COR-L47 (cell line): ENCODE measurements around the gene HMCN1.

Source experiments
- DNase-seq: peaks from one replicate; lab custom pipeline; 2025; lab: John Stamatoyannopoulos, UW

HMCN1 gene

DNA sequence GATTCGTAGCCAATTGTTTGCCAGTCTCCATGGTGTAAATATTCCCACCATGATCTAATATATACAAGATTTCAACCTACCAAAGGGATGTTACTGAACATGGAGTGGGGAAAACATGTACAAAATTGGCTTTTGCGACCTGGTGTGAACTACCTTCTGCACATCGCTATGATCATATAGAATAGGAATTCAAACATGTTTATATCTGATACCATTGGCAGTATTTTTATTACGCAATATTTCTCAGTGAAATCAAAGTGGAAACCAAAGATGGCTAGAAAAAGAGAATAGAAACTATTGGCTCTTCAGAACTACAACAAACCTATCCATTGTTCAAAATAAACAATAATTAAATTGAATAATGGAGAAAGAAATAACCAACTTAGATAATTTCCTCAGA, 355.7 kb downstream of the HMCN1 start:
- no peak for DNase-seq

DNA sequence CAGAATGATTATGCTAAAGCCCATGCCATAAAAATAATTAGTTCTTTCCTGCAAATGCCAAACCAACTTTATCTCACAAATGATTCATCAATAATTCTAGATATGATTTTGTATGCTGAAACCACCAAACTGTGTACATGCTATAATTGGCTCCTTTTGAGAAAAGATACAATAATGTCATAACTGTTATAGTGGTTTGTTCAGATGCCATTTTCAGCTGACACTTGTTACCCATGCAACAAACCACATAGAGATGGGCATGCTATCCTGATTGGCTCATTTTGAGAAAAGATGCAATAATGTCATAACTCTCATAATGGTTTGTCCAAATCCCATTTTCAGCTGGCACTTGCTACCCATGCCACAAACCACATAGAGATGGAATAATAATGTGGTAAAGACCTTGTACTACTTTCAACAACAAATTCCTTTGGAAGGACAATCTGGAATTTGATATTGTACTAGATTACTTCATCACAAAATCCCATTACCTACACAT, 357.1 kb downstream of the HMCN1 start:
- DNase-seq, result no peak

DNA sequence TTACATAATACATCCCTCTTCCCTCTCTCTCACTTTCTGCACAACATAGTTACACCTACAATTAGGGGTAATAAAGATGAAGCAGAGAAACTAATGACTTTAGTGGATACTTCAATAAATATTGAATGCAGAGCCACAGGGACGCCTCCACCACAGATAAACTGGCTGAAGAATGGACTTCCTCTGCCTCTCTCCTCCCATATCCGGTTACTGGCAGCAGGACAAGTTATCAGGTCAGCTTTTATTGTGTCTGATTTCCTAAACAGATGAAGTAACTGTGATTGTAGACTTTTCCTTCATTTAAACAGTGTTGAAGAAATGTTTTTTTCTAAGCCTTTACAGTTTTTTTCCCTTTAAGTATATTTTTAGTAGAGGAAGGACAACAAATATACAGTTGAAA, 359.2 kb downstream of the HMCN1 start:
- DNase-seq, result no peak

DNA sequence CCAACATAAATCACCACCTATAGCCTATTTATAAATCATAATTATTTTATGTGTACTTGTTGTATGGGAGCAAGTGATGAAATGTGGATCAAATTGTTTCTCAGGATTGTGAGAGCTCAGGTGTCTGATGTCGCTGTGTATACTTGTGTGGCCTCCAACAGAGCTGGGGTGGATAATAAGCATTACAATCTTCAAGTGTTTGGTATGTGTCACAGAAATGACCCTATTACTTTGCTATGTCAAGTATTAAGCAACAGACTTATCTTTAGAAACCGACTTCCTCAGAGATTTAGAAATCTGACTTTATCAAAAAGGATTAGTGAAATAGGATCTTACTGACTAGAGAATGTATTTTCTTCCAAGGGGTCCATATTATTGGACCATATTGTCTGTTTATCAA, 360.0 kb downstream of the HMCN1 start:
- DNase-seq, result no peak

DNA sequence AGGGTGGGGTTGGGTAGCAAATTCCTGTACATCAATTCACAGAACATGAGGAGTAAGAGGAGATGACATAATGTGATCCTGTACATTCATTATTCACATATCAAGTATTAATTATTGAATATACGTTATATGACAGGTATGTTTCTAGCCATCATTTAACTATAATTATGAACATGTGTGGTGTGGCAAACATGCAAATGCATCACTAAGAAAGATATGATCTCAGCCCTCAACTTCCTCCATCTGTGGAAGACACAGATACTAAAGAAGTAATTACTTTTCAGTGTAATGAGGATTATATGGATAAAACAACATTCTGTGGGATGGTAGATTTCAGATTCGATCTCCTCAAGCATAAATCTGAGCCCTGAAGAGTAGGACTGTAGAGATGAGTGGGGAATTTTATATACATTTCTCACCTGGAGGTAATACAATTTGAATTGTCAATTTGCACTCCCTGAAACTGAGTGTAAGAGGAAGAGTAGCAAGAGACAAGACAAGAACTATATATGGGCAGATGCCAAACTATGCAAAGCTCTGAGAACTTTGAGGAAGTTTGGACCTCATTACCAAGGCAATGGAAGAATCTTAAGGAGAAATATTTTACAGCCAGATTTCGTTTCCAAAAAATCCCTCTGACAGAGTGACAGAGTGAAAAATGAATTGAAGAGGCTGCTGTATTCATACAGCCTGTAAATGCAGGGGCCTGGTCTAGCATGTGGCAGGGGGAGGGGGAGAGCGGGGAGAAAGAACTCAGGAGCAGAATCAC, 365.3 kb downstream of the HMCN1 start:
- DNase-seq, result no peak

DNA sequence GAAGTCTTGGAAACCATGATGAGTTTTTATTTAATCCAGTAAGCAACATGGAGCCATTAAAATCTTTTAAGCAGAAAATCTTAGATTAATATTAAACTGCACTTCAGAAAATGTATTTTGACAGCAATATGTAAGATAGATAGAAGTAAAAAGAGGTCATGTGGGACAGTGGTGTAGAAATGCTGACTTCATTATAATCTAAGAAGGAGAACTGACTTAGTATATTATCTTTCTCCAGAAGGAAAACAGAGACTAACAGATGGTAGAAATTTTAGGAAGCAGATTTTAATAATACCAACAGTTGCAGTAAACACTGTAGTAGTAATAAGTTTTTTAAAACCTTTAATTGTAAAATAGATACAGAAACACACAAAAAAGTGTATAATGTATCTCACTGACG, 367.9 kb downstream of the HMCN1 start:
- DNase-seq, result no peak

DNA sequence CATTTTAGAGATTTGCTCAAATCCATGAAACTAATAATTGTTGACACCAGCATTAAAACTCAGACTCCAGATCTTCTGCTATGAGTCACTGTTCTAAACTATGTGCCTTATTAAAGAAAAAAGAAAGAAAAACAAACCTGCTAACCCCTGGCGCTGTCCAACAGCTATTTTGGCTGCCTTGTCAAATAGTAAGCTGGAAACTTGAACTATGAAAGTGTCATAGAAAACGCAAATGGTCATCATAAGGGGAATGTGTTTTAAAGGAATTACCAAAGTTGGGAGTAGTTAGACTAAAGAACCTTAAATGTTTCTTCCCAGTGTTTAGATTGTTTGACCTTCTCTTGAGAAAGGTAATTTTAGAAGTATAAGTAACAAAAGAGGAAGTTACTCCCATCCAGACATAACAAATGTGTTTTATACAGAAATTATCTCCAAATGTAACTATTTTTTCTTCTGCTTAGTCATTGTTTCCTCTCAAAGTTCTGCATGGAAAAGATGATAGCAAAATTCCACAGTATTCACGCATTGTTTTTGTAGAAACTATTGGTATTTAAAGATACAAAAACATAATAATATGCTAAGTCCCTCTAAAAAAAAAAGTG, 368.5 kb downstream of the HMCN1 start:
- no peak for DNase-seq

DNA sequence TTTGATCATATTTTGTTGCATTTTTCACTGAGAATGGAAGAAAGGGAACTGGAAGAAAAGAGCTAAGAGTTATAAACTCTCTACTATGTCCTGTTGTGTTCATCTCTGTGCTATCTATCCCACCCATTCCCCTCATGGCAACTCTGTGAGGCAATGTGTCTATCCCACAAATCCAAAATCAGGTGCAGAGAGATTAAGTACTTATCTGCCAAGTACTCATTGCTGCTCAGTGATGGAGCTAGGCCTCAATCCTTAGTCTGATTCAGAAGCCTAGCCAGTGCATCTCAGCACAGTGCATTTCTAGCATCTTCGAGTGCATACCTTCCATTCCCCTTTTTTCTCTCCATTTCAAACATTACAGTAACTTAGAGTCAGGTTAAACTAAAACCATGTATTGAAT, 370.3 kb downstream of the HMCN1 start:
- no peak for DNase-seq

DNA sequence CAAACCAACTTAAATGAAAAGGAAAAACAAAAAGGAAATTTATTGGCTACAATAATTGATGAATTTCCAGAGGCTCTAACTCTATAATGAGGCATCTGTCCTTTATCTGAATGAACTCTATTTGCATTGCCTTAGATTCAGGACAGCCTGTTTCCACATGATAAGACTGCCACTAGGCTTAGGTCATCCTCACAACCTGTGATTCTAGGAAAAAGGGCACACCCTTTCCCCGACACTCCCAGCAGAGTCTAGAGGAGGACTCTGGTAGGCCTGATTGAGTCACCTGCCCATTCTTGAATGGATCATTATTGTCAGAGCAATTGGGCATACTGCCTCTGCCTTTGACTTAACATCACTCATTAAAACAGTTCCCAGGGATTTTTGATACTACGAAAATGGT, 378.1 kb downstream of the HMCN1 start:
- no peak for DNase-seq

DNA sequence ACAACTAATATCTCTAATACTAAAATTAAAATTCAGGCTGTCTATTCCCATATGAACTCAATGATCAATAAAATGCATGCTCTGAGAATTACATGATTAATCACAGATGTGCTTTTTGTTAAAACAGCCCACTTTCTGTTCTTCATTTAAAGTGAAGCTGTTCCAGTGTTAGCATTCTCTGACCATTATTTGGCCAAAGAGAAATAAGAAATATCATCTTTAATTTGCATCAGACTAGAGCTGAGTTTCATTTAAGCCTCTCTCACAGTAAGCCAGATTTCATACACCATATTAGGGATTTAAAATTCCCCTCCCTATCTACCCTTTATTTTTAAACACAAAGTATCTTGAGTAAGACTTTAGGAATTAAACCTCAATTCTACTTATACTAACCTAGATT, 379.3 kb downstream of the HMCN1 start:
- no peak for DNase-seq

DNA sequence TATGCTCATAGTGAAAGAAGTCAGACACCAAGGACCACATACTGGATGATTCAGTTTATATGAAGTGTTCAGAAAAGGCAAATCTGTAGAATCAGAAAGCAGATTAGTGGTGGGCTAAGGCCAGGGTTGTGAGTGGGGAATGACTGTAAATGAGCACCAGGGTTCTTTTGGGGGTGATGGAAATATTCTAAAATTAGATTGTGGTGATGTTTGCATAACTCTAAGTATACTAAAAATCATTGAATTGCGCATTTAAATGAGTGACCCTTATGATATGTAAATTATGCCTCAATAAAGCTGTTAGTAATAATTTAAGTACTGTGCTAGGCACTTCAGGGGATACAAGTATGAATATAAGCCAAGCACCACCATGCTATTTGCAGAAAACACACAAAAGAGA, 384.5 kb downstream of the HMCN1 start:
- no peak for DNase-seq

DNA sequence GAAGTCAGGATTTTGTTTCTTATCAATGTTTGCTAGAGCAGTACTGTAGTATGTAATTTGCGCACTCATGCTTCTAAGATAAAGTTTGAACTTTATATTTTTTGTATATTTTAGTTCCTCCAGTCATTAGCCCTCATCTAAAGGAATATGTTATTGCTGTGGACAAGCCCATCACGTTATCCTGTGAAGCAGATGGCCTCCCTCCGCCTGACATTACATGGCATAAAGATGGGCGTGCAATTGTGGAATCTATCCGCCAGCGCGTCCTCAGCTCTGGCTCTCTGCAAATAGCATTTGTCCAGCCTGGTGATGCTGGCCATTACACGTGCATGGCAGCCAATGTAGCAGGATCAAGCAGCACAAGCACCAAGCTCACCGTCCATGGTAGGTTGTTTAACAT, 388.6 kb downstream of the HMCN1 start:
- no peak for DNase-seq

DNA sequence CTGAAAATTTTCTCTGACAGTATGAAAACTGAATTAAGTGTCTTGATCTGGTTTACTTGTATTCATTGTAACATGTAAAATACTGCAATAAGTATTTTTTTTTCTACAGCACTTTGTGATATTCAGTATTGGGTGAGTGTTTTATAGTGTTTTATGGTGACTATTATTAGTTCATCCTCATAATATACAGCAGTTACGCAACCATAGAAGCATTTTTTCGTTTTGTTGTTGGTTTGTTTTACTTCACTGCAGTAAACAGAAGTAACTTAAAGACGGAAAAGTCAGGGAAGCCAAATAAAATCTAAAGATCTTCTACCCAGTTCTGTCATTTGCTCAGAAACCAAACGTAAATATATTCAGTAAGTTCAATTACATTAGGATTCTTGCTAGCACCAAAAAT, 390.8 kb downstream of the HMCN1 start:
- no peak for DNase-seq

DNA sequence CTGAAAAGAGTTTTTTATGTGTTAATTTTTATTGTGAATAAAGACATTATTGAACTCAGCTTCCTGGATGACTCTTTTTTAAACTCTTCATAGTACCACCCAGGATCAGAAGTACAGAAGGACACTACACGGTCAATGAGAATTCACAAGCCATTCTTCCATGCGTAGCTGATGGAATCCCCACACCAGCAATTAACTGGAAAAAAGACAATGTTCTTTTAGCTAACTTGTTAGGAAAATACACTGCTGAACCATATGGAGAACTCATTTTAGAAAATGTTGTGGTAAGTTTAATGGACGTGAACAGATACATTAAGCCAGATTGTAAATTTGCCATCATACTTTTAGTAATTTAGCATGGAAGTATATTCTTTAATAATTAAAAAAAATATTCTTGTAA, 391.3 kb downstream of the HMCN1 start:
- no peak for DNase-seq

DNA sequence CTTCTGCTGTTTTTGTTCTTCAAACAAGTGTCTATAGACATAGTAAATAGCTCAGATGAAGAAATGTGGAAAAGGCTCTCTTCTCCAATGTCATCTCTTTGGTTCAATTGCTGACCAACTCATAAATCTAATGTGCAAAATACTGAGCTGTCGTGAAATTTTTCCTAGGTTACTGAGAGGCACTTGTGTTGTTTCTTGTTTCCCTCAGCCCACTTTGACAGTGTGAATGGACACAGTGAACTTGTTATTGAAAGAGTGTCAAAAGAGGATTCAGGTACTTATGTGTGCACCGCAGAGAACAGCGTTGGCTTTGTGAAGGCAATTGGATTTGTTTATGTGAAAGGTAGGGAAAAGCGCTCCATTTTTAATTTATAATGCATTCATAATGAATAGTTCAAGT, 395.6 kb downstream of the HMCN1 start:
- no peak for DNase-seq

DNA sequence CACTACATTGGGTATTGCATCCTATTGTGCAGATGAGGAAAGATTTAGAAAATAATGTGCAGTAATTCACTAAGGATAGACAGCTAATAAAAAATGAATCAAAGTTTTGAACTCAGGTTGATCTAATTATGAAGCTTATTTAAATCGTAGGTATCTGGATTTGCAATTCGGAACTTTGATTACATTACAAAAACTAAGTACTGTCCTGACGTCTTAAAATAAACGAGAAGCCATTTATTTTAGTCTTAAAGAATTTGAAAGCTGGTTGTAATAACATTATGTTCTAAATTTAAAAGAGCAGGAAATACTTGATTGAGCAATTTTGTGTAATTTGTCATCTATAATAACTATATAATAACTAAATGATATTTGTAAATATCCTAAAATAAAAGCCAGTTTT, 404.9 kb downstream of the HMCN1 start:
- DNase-seq, result no peak

DNA sequence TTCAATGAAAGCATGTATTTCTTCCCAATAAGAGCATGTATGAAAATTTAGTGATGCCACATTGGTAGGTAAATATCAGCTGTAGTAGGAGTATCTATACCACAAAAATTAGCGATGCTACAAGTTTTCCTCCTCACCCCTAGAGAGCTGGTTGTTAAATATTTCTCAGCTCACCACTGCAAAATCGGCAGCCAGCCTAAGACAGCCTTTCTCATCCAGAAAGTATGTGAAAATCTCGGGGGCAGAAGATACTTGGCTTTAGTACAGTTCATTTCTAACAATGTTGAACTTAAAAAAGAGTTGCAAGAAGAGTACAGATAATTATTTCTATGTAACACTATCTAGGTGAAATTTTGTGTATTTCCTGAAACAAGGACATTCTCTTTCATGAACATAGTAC, 405.5 kb downstream of the HMCN1 start:
- no peak for DNase-seq

DNA sequence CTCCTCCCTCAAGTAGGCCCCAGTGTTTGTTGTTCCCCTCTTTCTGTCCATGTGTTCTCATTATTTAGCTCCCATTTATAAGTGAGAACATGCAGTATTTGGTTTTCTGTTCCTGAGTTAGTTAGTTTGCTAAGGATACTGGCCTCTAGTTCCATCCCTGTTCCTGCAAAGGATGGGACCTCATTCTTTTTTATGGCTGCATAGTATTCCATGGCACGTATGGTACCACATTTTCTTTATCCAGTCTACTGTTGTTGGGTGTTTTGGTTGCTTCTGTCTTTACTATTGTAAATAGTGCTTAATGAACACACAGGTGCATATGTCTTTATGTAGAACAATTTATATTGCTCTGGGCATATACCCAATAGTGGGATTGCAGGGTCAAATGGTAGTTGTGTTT, 408.0 kb downstream of the HMCN1 start:
- DNase-seq, result no peak

DNA sequence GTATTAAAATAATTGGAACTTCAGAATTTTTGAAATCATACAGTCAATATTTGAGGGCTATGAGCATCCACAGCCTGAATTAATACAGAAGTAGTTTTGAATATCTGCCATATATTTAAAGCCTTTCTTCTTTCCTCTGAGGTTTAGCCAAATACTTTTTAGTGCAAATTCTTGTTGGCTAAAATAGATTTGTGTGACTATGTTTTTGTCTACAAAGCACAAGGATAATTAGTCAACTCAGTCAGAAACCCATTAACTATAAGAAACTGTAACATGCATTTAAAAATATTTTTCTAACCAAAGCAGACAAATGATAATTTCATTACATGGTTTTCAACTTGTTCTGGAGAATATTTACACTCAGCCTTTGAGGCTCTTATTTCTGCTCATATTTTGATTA, 408.7 kb downstream of the HMCN1 start:
- DNase-seq, result no peak

DNA sequence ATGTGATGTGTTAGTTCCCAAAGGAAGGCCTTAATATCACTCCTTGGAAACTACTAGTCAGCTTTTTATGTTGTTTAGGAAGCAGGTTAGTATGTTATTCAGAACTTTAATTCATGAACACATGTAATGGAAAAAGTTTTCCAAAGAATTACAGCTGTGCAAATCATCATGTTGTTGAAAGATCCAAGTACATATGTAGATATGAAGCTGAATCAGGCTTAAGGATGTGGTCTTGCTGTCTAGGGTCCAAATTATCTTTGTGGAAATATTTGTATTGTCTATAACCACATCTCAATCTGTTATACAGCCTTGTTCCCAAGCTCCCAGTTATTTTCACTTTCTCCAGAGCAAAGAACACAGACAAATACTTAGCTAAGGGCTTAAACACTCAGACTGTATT, 409.3 kb downstream of the HMCN1 start:
- no peak for DNase-seq

DNA sequence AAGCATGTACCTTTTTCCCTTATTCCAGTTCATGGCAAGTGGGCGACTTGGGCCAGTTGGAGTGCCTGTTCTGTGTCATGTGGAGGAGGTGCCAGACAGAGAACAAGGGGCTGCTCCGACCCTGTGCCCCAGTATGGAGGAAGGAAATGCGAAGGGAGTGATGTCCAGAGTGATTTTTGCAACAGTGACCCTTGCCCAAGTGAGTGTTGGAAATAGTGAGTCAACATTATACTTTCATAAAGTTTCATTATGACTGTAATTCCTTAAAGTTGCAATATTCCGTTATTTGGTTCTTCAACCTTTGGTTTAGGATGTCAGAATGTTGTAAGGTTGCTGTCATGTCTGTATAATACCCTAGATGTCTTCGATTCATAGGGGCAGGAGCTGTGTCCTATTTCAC, 410.3 kb downstream of the HMCN1 start:
- DNase-seq, result no peak

DNA sequence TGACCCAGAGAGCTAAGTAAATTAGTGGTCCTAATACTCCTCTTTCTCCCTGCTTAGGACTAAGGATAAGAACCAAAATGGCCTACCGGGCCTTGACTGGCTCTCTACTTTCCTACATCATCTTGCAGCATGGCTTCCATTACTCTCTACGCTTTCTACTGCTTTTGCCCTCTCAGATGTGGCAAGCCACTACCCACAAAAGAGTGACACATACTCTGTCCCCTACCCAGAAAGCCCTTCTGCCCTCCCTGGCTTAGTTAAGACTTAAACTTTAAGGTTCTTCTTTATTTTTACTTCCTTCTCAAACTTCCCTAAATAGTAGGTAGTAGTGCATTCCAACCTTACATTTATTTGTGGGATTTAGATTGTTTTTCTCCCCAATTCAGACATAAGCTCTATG, 412.8 kb downstream of the HMCN1 start:
- DNase-seq, result no peak

DNA sequence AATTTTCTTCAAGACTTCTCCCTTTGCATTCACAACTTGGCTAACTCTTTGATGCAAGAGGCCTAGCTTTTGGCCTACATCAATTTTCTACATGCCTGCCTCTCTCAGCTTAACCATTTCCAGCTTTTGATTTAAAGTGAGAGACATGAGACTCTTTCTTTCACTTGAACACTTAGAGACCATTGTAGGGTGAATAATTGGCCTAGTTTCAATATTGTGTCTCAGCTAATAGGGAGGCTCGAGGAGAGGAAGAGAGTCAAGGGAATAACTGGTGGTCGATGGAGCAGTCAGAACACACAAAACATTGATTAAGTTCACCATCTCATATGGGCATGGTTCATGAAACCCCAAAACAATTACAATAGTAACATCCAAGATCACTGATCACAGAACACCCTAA, 415.4 kb downstream of the HMCN1 start:
- no peak for DNase-seq

DNA sequence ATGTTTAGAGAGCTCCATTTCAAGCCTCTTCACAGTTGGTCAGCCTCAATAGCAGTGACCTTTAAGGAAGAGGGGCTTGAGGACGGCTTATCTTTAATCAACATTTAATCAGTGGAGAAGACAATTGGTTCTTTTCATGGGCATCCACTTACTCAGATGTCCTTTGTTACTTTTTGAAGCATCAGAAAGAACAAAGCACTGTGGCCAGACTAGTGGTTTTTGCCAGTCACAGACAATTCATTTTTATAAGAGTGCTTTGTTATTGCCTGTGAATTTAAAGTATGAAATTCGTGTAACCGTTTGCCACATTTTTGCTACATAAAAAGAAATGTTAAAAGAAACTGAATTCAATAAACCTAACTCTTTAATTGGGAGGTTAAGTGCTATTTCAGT, 418.0 kb downstream of the HMCN1 start:
- DNase-seq, result no peak
